OCI-LY1 (cell line): ENCODE measurements around the gene RAX.

Experiments used
- H2AFZ ChIP-seq: fragments of 200-600 bp; sonication (generic), shearing (Covaris generic); 2 replicates; pipeline ENCODE4 v1.6.0; 2014; ENCODE audit warnings: antibody characterized with exemption, mild to moderate bottlenecking, low read length
- H3F3A ChIP-seq: fragments of 200-600 bp; sonication (generic), shearing (Covaris generic); 2 replicates; pipeline ENCODE4 v1.6.0; 2014; ENCODE audit warnings: mild to moderate bottlenecking, antibody characterized with exemption, low read length, moderate library complexity; ENCODE audit not compliant: insufficient read depth
- H3K27ac ChIP-seq: fragments of 200-600 bp; sonication (generic); 2 replicates; pipeline ENCODE4 v1.5.1; 2014; ENCODE audit warnings: low read length, mixed run types, mild to moderate bottlenecking, low read depth; ENCODE audit not compliant: poor library complexity, severe bottlenecking
- H3K27me3 ChIP-seq: fragments of 200-600 bp; sonication (generic); 2 replicates; pipeline ENCODE4 v1.6.0; 2014; ENCODE audit warnings: antibody characterized with exemption, mild to moderate bottlenecking, low read length, moderate library complexity; ENCODE audit not compliant: insufficient read depth
- H3K36me3 ChIP-seq: fragments of 200-600 bp; sonication (generic); 2 replicates; pipeline ENCODE4 v1.6.1; 2014; ENCODE audit warnings: mild to moderate bottlenecking, antibody characterized with exemption, low read length, moderate library complexity, mixed read lengths; ENCODE audit not compliant: insufficient read depth
- H3K4me1 ChIP-seq: fragments of 200-600 bp; sonication (generic); 2 replicates; pipeline ENCODE4 v1.5.1; 2014; ENCODE audit warnings: mild to moderate bottlenecking, low read length, moderate library complexity; ENCODE audit not compliant: insufficient read depth, severe bottlenecking
- H3K4me2 ChIP-seq: fragments of 200-600 bp; sonication (generic), shearing (Covaris generic); 2 replicates; pipeline ENCODE4 v1.6.1; 2014; ENCODE audit warnings: low read length
- H3K4me3 ChIP-seq: fragments of 200-600 bp; sonication (generic); 2 replicates; pipeline ENCODE4 v1.5.1; 2014; ENCODE audit warnings: low read length, low read depth, mild to moderate bottlenecking, mixed read lengths; ENCODE audit not compliant: poor library complexity, severe bottlenecking
- H3K79me2 ChIP-seq: fragments of 200-600 bp; shearing (Covaris generic); 2 replicates; pipeline ENCODE4 v1.6.1; 2016; ENCODE audit warnings: mixed run types, low read length, mixed read lengths; ENCODE audit not compliant: insufficient read depth
- H3K9ac ChIP-seq: fragments of 200-600 bp; sonication (generic), shearing (Covaris generic); 2 replicates; pipeline ENCODE4 v1.6.1; 2014; ENCODE audit warnings: mild to moderate bottlenecking, low read length, mixed read lengths
- H3K9me2 ChIP-seq: fragments of 200-600 bp; sonication (generic), shearing (Covaris generic); 2 replicates; pipeline ENCODE4 v1.6.1; 2014; ENCODE audit warnings: low read depth, mild to moderate bottlenecking, low read length, mixed read lengths
- H3K9me3 ChIP-seq: fragments of 200-600 bp; shearing (Covaris generic); 2 replicates; pipeline ENCODE4 v1.6.1; 2014; ENCODE audit warnings: low read length, mixed read lengths
- H4K20me1 ChIP-seq: fragments of 200-600 bp; sonication (generic), shearing (Covaris generic); 2 replicates; pipeline ENCODE4 v1.6.0; 2016; ENCODE audit warnings: mild to moderate bottlenecking, low read length; ENCODE audit not compliant: insufficient read depth
- CTCF ChIP-seq: fragments of 200-600 bp; sonication (generic), shearing (Covaris generic); IDR thresholded peaks from 2 replicates; pipeline ENCODE4 v1.5.1; 2017; ENCODE audit warnings: mild to moderate bottlenecking, antibody characterized with exemption, low read length, moderate library complexity, mixed read lengths
- EZH2 ChIP-seq: fragments of 200-600 bp; sonication (generic), shearing (Covaris generic); IDR thresholded peaks from 2 replicates; pipeline ENCODE4 v1.8.0; 2017; ENCODE audit warnings: borderline replicate concordance, mixed run types, mild to moderate bottlenecking, antibody characterized with exemption, low read length, moderate library complexity, mixed read lengths

RAX gene

GRCh38 chr18:59229701-59230443, 43.4 kb downstream of the RAX start:
- H3K4me1 ChIP-seq: no peaks in the 10 kb centered on the region
- no peaks in the 10 kb centered on the region for H3K27me3 ChIP-seq
- H3K27ac ChIP-seq: no peak overlapping the region
- no peaks in the 10 kb centered on the region for H4K20me1 ChIP-seq
- no peaks in the 10 kb centered on the region for H3K79me2 ChIP-seq
- no peaks in the 10 kb centered on the region for H3F3A ChIP-seq
- H3K36me3 ChIP-seq: no peaks in the 10 kb centered on the region
- H3K9me2 ChIP-seq: no peaks in the 10 kb centered on the region
- no peak overlapping the region for H3K9ac ChIP-seq
- TF ChIP-seq CTCF (no peak), EZH2 (no peak)
- no peak overlapping the region for H3K4me3 ChIP-seq
- H3K4me2 ChIP-seq: no peak overlapping the region
- H3K9me3 ChIP-seq: no peaks in the 10 kb centered on the region
- no peak overlapping the region for H2AFZ ChIP-seq

GRCh38 chr18:59229191-59229590, 44.1 kb downstream of the RAX start:
- H2AFZ ChIP-seq: no peak overlapping the region
- no peak overlapping the region for H3K9ac ChIP-seq
- no peaks in the 10 kb centered on the region for H3K36me3 ChIP-seq
- no peak overlapping the region for H3K27ac ChIP-seq
- H4K20me1 ChIP-seq: no peaks in the 10 kb centered on the region
- H3K79me2 ChIP-seq: no peaks in the 10 kb centered on the region
- no peaks in the 10 kb centered on the region for H3K4me1 ChIP-seq
- H3F3A ChIP-seq: no peaks in the 10 kb centered on the region
- H3K9me2 ChIP-seq: no peaks in the 10 kb centered on the region
- no peak overlapping the region for H3K4me2 ChIP-seq
- H3K27me3 ChIP-seq: no peaks in the 10 kb centered on the region
- no peaks in the 10 kb centered on the region for H3K9me3 ChIP-seq
- no peak for TF ChIP-seq CTCF
- TF ChIP-seq EZH2: no peak
- H3K4me3 ChIP-seq: no peak overlapping the region

GRCh38 chr18:59228351-59228750, 44.9 kb downstream of the RAX start:
- TF ChIP-seq EZH2 (no peak), CTCF (no peak)
- no peak overlapping the region for H3K27ac ChIP-seq

More at GRCh38 chr18:59228351-59228750, 44.9 kb downstream of the RAX start:
- Histone ChIP-seq H3K9me3 (no peaks in the 10 kb centered on the region), H4K20me1 (no peaks in the 10 kb centered on the region), H3K9me2 (no peaks in the 10 kb centered on the region), H3K4me1 (no peaks in the 10 kb centered on the region), H3K4me3 (no peak overlapping the region), H3F3A (no peaks in the 10 kb centered on the region), H3K36me3 (no peaks in the 10 kb centered on the region), H3K79me2 (no peaks in the 10 kb centered on the region), H3K27me3 (no peaks in the 10 kb centered on the region), H2AFZ (no peak overlapping the region), H3K4me2 (no peak overlapping the region), H3K9ac (no peak overlapping the region)
